LNCAP (cell line): Measurements from ENCODE around the gene ZNF358.

Experiments used
- TF ChIP-seq, protein P1 (sequence below): fragments of 450-650 bp; IDR thresholded peaks from 2 replicates; pipeline ENCODE4 v1.5.1; 2017; ENCODE audit warnings: mild to moderate bottlenecking

ZNF358 gene

GRCh38 chr19:7505682-7506384, 10.1 kb upstream of the ZNF358 start:
- TF ChIP-seq, protein P1, sequence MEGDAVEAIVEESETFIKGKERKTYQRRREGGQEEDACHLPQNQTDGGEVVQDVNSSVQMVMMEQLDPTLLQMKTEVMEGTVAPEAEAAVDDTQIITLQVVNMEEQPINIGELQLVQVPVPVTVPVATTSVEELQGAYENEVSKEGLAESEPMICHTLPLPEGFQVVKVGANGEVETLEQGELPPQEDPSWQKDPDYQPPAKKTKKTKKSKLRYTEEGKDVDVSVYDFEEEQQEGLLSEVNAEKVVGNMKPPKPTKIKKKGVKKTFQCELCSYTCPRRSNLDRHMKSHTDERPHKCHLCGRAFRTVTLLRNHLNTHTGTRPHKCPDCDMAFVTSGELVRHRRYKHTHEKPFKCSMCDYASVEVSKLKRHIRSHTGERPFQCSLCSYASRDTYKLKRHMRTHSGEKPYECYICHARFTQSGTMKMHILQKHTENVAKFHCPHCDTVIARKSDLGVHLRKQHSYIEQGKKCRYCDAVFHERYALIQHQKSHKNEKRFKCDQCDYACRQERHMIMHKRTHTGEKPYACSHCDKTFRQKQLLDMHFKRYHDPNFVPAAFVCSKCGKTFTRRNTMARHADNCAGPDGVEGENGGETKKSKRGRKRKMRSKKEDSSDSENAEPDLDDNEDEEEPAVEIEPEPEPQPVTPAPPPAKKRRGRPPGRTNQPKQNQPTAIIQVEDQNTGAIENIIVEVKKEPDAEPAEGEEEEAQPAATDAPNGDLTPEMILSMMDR, result no peak

GRCh38 chr19:7506385-7507328, 9.2 kb upstream of the ZNF358 start:
- TF ChIP-seq, protein P1, result no peak

DNA sequence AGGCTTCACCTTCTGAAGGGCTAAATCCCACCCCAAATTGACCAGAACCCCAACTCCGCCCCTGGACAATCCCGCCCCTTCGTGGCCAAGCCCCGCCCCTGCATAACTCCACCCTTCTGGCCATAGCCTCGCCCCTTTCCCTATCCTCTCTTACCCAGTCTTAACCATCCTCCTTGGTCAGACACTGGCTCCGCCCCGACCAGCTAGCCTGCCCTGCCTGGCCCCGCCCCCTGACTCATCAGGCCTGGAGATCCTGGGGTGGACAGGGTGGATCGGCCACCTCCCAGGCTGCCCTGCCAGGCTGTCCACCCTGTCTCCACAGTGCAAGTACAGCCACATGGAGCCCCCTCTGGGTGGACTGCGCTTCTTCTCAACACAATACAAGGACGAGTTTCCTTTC, 8.0 kb upstream of the ZNF358 start:
- TF ChIP-seq, protein P1, result no peak

DNA sequence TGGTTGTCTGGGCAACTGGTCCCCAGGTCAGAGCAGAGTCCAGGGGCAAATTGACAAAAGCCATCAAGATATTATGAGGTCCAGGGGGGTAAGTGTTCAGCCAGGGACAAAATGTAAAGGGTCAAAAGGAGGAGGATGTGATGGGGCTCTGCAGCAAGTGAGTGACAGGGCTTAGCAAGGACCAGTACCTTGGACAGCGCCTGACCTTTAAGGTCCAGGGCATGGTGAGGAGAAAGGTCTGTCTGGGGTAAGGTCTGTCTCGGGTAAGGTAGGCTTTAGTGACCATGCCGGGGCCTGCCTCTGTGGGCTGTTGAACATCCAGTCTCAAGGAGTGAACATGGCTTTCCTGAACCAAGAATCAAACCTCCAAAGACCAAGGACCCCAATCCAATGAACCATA, 6.3 kb upstream of the ZNF358 start:
- TF ChIP-seq, protein P1, result no peak

DNA sequence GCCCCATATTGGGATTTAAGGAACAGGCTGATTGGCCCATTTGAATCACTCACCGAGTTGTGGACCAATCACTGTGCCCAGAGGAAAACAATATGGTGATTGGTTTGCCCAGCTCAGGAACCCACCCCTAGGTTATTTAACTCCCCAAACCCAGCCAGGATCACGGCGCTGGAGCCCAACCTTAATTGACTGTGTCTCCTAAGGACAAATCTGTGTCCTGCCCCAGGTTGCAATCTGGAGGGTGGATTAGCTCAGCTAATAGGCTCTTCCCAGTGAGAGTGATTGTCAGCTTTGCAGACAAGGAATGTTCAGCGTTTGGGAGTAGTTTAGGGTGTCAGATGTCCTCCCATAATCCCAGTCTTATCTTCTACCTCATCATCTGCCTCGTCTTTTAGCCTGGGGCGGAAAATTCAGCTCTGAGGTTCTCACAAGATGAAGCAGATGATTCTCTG, 3.5 kb upstream of the ZNF358 start:
- TF ChIP-seq, protein P1, result no peak

DNA sequence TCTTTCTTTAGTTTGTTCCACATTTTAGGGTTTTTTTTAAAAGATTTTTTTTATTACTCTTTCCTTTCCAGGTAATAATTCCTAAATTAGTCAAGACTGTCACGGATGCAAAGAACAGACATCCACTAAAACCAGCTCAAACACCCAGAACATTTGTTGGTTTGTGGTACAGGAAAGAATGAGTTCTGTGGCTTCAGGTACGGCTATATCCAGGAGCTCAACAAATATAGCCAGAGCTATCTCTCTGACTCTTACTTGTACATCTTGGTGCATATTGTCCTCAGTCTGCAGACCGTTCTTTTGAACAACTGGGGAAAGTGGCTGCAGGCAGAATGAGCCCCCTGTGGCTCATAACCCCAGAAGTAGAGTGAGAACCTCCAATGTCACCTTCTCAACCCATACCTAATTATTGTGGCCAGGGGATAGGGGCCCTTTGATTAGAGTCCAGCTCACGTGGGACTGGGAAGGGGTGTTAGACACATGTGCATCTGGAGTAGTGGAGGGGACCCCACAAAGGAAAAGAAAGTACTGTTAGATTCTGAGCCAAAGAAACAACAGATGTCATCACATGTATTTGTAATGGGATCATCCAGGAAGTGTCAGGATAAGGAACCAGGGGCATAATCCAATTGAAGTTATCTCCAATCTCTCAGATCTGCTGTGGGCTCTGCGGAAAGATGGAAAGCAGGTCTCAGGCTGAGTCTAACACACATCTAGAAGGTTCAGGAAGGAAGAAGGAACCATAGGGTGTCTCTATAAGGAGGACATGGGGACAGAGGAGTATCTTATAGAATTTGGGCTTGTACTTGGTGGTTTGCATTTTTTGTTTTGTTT, 1.9 kb upstream of the ZNF358 start:
- TF ChIP-seq, protein P1, result no peak

DNA sequence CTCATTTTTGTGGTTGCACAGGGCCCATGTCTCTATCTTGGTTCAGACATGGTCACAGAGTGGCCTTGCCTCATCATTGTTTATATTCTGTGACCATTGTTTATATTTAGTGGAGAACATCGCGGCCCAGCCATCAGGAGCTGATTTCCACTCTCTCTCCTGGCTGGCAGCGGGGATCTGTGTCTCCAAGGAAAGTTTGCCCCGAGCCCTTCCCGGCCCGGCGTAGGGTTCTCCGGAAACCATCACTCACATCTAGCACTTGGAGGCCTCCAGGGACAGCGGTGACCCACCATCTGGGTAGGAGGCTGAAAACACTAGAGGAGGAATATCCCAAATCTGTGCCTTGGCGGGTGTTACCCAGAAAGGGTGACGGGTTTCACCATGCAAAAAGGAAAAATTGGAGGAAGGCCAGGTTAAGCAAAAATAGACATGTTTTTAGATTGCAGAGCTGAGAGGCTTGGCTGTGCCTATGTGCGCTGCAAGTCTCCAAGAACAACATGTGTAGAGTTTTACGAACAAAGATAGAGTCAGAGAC, 726 bp upstream of the ZNF358 start:
- TF ChIP-seq, protein P1, result no peak
